ENCODE results near the gene ZNF536. TPM values are rescaled to one million over a fixed set of nuclear protein-coding genes. Genes with fewer than 3 reads are reported as not detected.

ZNF536 gene
- total RNA-seq, 1 experiment from 2014 or later = not detected

DNA sequence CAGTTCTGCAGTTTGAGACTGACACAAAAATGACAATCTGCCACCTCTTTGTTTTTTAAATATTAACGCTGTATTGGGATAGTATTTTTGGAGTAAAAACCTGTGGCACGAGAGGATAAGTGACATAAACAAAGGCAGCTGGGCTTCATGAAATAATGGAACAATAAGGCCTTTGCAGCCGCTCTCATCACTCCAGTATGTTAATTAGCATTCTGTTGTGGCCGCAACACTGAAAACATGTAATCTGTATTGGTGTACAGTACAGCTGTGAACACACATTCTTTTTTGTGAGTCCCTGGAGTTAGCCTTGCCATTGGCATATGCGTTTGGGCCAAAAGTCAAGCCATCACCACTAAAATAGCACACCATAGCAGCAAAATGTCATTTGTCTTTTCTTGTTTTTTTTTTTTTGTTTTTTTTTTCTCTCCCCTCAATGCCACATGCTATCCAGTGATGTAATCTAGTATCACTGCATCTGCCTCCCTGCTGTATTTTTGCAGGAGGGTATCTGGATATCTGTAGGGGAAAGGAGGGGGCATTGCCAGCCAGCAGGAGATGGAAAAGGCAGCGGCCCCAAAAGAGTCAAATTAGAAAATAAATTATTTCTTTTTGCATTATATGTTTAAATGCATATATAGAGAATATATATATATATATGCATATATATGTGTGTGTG is 885 bp upstream of the ZNF536 start:
- no peaks in the 10 kb centered on the region for H3K36me3 Mint-ChIP-seq (ENCODE audit: insufficient read depth in 1 of 3, low read depth in 3 of 3)
- Histone ChIP-seq H2AK5ac (ENCODE audit: insufficient read length, low read length) (no peak overlapping the region), H3K14ac (ENCODE audit: insufficient read depth, low read length) (no peak overlapping the region)

More for the DNA sequence above, 885 bp upstream of the ZNF536 start:
- no peak overlapping the region for H3K27ac Mint-ChIP-seq
- peaks cover 0 to 6% of the 10 kb centered on the region in 2 experiments; a peak in 3 of 5 replicates for H3K9me3 Mint-ChIP-seq
- no peak for DNase-seq
- H3K27me3 ChIP-seq (ENCODE audit: insufficient read depth, low read length) = peaks cover 3% of the 10 kb centered on the region; the same call in 1 of the 2 replicates
- no peak for TF ChIP-seq CTCF (conservative IDR thresholded peaks at IDR 0.05)
- no peak overlapping the region for H3K23ac ChIP-seq (ENCODE audit: insufficient read length, low read depth, low read length)
- WGBS (ENCODE audit: extremely low coverage, insufficient read length, low lambda C conversion rate) = no CpG with 5 or more reads among the region's 6 CpGs
- no peaks in the 10 kb centered on the region for H4K20me1 ChIP-seq (ENCODE audit: control insufficient read depth, insufficient read depth, insufficient read length)
- no peak overlapping the region for H3K4ac ChIP-seq (ENCODE audit: low read depth, low read length)
- no peak overlapping the region for H2BK20ac ChIP-seq (ENCODE audit: low read depth, low read length, poor library complexity, severe bottlenecking)
- no peak overlapping the region for H3K27ac ChIP-seq (ENCODE audit: insufficient read length, low read depth, low read length)
- H2AFZ ChIP-seq (ENCODE audit: low read length) = no peak overlapping the region
- H3K23me2 ChIP-seq (ENCODE audit: insufficient read length, low read depth, low read length, poor library complexity, severe bottlenecking) = peaks cover 12% of the 10 kb centered on the region
- no peak overlapping the region for H2BK120ac ChIP-seq (ENCODE audit: low read depth, low read length, poor library complexity, severe bottlenecking)
- no peak overlapping the region for H3K4me2 ChIP-seq (ENCODE audit: insufficient read depth, insufficient read length, low read length)
- H3K9ac ChIP-seq (ENCODE audit: extremely low read depth, insufficient read length, low read length) = no peak overlapping the region
- H3K56ac ChIP-seq (ENCODE audit: insufficient read length, low read depth, low read length) = no peak overlapping the region
- H4K91ac ChIP-seq (ENCODE audit: insufficient read length, low read depth, low read length) = no peak overlapping the region
- H3K9me3 ChIP-seq (ENCODE audit: control insufficient read depth, low read depth, low read length) = no peaks in the 10 kb centered on the region
- no peak overlapping the region for H3T11ph ChIP-seq (ENCODE audit: low read length)
- no peak overlapping the region for H2BK5ac ChIP-seq (ENCODE audit: insufficient read length, low read length)
- H3K4me3 Mint-ChIP-seq = no peak overlapping the region
- H4K8ac ChIP-seq (replicated peaks; ENCODE audit: insufficient read length, low read depth, low read length) = no peak overlapping the region
- H3K79me2 ChIP-seq (ENCODE audit: insufficient read depth, low read length) = no peaks in the 10 kb centered on the region
- peaks cover 30 to 49% of the 10 kb centered on the region in 2 experiments for H3K4me1 Mint-ChIP-seq
- H2BK15ac ChIP-seq (ENCODE audit: low read depth, low read length) = no peak overlapping the region
- no peak overlapping the region for H4K5ac ChIP-seq (ENCODE audit: insufficient read length, low read depth, low read length)
- H3K79me1 ChIP-seq (ENCODE audit: insufficient read depth, low read depth, low read length, poor library complexity, severe bottlenecking) = no peaks in the 10 kb centered on the region
- no peak overlapping the region for H2BK12ac ChIP-seq (ENCODE audit: insufficient read length, low read depth, low read length)
- no peak overlapping the region for H3K18ac ChIP-seq (ENCODE audit: insufficient read length, low read depth, low read length)
- peaks cover 28% of the 10 kb centered on the region for H3K27me3 Mint-ChIP-seq (ENCODE audit: low read depth)
- H3K4me1 ChIP-seq (ENCODE audit: insufficient read depth, low read length) = 0 out of 2 replicates have a peak, but pooled peaks cover 3% of the 10 kb centered on the region

All from H9 (cell line).